Cardiac fibroblast (primary cell): ENCODE results near the gene DROSHA.

Source experiments
- DNase-seq, 2 donors: peaks; one replicate each; pipeline versions ENCODE4 v3.0.0 to v3.0.0-alpha.2; 2010; ENCODE audit warnings: low read depth in 2 of 2
- H3K4me3 ChIP-seq, 2 donors: replicated peaks in 1 of 2; 1 replicate in 1 of 2; 2 replicates in 1 of 2; pipeline ENCODE4 v1.5.1; 2011; ENCODE audit warnings: low read depth in 2 of 2, low read length in 2 of 2, mild to moderate bottlenecking in 2 of 2, moderate library complexity in 1 of 2
- TF ChIP-seq, protein P1 (sequence below): IDR thresholded peaks from one replicate; pipeline ENCODE4 v1.5.1; 2011; ENCODE audit warnings: low read depth, mild to moderate bottlenecking, low read length, inconsistent platforms

The DROSHA gene

GRCh38 chr5:31487506-31487905, 44.4 kb downstream of the DROSHA start:
- no peak overlapping the region for H3K4me3 ChIP-seq
- TF ChIP-seq, protein P1, sequence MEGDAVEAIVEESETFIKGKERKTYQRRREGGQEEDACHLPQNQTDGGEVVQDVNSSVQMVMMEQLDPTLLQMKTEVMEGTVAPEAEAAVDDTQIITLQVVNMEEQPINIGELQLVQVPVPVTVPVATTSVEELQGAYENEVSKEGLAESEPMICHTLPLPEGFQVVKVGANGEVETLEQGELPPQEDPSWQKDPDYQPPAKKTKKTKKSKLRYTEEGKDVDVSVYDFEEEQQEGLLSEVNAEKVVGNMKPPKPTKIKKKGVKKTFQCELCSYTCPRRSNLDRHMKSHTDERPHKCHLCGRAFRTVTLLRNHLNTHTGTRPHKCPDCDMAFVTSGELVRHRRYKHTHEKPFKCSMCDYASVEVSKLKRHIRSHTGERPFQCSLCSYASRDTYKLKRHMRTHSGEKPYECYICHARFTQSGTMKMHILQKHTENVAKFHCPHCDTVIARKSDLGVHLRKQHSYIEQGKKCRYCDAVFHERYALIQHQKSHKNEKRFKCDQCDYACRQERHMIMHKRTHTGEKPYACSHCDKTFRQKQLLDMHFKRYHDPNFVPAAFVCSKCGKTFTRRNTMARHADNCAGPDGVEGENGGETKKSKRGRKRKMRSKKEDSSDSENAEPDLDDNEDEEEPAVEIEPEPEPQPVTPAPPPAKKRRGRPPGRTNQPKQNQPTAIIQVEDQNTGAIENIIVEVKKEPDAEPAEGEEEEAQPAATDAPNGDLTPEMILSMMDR = no peak
- DNase-seq = no peak

GRCh38 chr5:31486441-31486840, 45.5 kb downstream of the DROSHA start:
- TF ChIP-seq, protein P1 = no peak
- no peak for DNase-seq
- H3K4me3 ChIP-seq = no peak overlapping the region

GRCh38 chr5:31485376-31486207, 46.3 kb downstream of the DROSHA start:
- TF ChIP-seq, protein P1 = no peak
- no peak for DNase-seq
- no peak overlapping the region for H3K4me3 ChIP-seq

DNA sequence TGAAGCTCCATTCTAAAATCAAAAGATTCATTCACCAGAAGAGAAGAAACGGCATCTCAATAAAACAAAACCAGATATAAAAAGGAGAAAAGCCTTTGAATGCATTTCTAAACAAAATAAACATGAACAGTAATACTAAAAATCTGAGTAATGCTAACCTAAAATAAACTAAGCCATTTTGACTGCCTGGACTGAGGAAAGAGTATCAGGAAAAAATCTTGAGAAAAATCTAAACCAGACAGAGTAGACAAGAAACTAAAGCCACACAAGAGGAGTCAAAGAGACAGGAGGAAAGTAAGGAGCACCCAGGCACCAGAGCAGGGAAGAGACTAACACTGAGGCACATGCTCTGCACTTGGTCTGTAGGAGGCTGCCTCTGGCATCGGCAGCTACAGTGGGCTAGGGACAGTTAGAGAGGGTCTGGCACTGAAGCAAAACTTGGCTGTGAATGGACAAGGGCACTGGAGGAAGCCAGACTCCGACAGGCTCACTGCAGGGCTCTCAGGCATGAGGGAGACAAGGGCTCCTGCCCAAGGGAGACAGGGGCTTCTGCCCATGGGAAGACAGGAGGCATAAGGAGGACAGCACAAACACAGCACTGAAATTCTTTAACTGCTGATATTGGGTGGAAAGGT, 50.2 kb downstream of the DROSHA start:
- H3K4me3 ChIP-seq = no peak overlapping the region
- no peak for DNase-seq
- TF ChIP-seq, protein P1 = no peak

DNA sequence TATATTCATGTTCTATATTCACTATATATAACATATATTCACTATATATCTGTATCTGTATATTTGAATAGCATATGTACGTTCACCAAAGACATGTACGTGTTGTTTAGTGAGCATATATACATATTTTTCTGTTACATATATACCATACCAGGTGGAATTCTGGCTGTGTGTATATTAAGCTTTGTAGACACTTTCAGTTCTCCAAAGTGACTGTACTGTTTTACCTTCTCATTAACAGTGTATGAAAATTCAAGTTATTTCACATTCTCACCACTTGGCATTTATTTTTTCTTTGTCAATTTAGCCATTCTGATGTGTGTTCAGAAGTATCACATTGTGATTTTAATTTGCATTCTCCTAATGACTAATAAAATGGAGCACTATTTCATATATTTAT, 52.2 kb downstream of the DROSHA start:
- no peak for DNase-seq
- no peak overlapping the region for H3K4me3 ChIP-seq
- TF ChIP-seq, protein P1 = no peak

GRCh38 chr5:31478901-31479300, 53.0 kb downstream of the DROSHA start:
- H3K4me3 ChIP-seq = no peak overlapping the region
- peak; percentile 23 to 25 for DNase-seq
- TF ChIP-seq, protein P1 = no peak
